CD14-positive monocyte (primary cell): ENCODE results near the gene CENPT. TPM values are rescaled to one million over a fixed set of nuclear protein-coding genes. Genes with fewer than 3 reads are reported as not detected.

ENCODE experiments used
- DNase-seq, 3 donors: peaks; one replicate each; pipeline ENCODE4 v3.0.0-alpha.2; 2011 to 2022
- H2AFZ ChIP-seq: 2 replicates; pipeline ENCODE4 v1.6.0; 2012; ENCODE audit warnings: mild to moderate bottlenecking, low read depth, low read length, inconsistent platforms; ENCODE audit not compliant: insufficient read depth, poor library complexity, severe bottlenecking
- H3K27ac ChIP-seq, 2 donors: 1 replicate in 1 of 2; 2 replicates in 1 of 2; pipeline ENCODE4 v1.5.1; 2012 to 2013; ENCODE audit warnings: low read length in 2 of 2, control low read depth in 1 of 2, inconsistent platforms in 1 of 2, low read depth in 1 of 2, mild to moderate bottlenecking in 1 of 2
- H3K27me3 ChIP-seq, 2 donors: one replicate each; pipeline versions ENCODE4 v1.6.0 to v1.6.1; 2011 to 2013; ENCODE audit warnings: low read length in 2 of 2; ENCODE audit not compliant: control insufficient read depth in 2 of 2, insufficient read depth in 2 of 2
- H3K36me3 ChIP-seq, 2 donors: replicated peaks in 1 of 2; 1 replicate in 1 of 2; 2 replicates in 1 of 2; pipeline versions ENCODE4 v1.5.1 to v1.6.1; 2012 to 2013; ENCODE audit warnings: low read length in 2 of 2, control low read depth in 1 of 2, inconsistent platforms in 1 of 2, mild to moderate bottlenecking in 1 of 2; ENCODE audit not compliant: insufficient read depth in 2 of 2, control insufficient read depth in 1 of 2
- H3K4me1 ChIP-seq, 2 donors: 1 replicate in 1 of 2; 2 replicates in 1 of 2; pipeline versions ENCODE4 v1.5.1 to v1.6.1; 2012 to 2013; ENCODE audit warnings: low read length in 2 of 2, control low read depth in 1 of 2, inconsistent platforms in 1 of 2, mild to moderate bottlenecking in 1 of 2, moderate library complexity in 1 of 2; ENCODE audit not compliant: insufficient read depth in 2 of 2, control insufficient read depth in 1 of 2
- H3K4me2 ChIP-seq: replicated peaks from 2 replicates; pipeline ENCODE3; 2012; ENCODE audit warnings: low read length, moderate library complexity, mild to moderate bottlenecking; ENCODE audit not compliant: poor library complexity, severe bottlenecking; ENCODE audit errors: extremely low read depth
- H3K4me3 ChIP-seq, 3 experiments: fragments of 200-600 bp in 1 of 3; sonication (generic) in 1 of 3; replicated peaks in 1 of 3; 1 replicate in 2 of 3; 2 replicates in 1 of 3; pipeline ENCODE4 v1.5.1; 2011 to 2013; ENCODE audit warnings: low read length in 3 of 3, mild to moderate bottlenecking in 3 of 3, control low read depth in 2 of 3, low read depth in 2 of 3, inconsistent platforms in 1 of 3, moderate library complexity in 1 of 3
- H3K79me2 ChIP-seq: 2 replicates; pipeline ENCODE4 v1.6.0; 2012; ENCODE audit warnings: mild to moderate bottlenecking, control low read depth, inconsistent platforms, low read length, moderate library complexity; ENCODE audit not compliant: insufficient read depth
- H3K9ac ChIP-seq: 2 replicates; pipeline ENCODE4 v1.6.0; 2017; ENCODE audit warnings: low read length, mild to moderate bottlenecking; ENCODE audit not compliant: insufficient read depth, poor library complexity, severe bottlenecking
- H3K9me3 ChIP-seq, 2 donors: replicated peaks in 1 of 2; 1 replicate in 1 of 2; 2 replicates in 1 of 2; pipeline versions ENCODE4 v1.5.1 to v1.6.1; 2012 to 2013; ENCODE audit warnings: low read length in 2 of 2, control low read depth in 1 of 2; ENCODE audit not compliant: control insufficient read depth in 1 of 2, insufficient read depth in 1 of 2
- H4K20me1 ChIP-seq: 2 replicates; pipeline ENCODE4 v1.6.0; 2012; ENCODE audit warnings: mild to moderate bottlenecking, low read length, control low read depth, moderate library complexity; ENCODE audit not compliant: insufficient read depth
- H3K27ac Mint-ChIP-seq, 7 donors: one replicate each; pipeline ENCODE4 v1.8.0; 2020; ENCODE audit warnings: mild to moderate bottlenecking in 7 of 7, mixed read lengths in 7 of 7, moderate library complexity in 6 of 7, inconsistent platforms in 2 of 7
- H3K27me3 Mint-ChIP-seq, 3 donors: one replicate each; pipeline ENCODE4 v1.8.0; 2021 to 2022; ENCODE audit warnings: low read depth in 3 of 3, mild to moderate bottlenecking in 3 of 3, mixed read lengths in 3 of 3, moderate library complexity in 3 of 3, inconsistent platforms in 1 of 3
- H3K36me3 Mint-ChIP-seq, 2 donors: one replicate each; pipeline ENCODE4 v1.8.0; 2020; ENCODE audit warnings: mixed read lengths in 2 of 2, inconsistent platforms in 1 of 2, mild to moderate bottlenecking in 1 of 2
- H3K4me1 Mint-ChIP-seq: one replicate; pipeline ENCODE4 v1.8.0; 2020; ENCODE audit warnings: mild to moderate bottlenecking, mixed read lengths
- H3K4me3 Mint-ChIP-seq, 2 donors: one replicate each; pipeline ENCODE4 v1.8.0; 2020; ENCODE audit warnings: mild to moderate bottlenecking in 2 of 2, mixed read lengths in 2 of 2, moderate library complexity in 1 of 2
- H3K9me3 Mint-ChIP-seq, 7 donors: one replicate each; pipeline ENCODE4 v1.8.0; 2020 to 2022; ENCODE audit warnings: mixed read lengths in 7 of 7, mild to moderate bottlenecking in 6 of 7, moderate library complexity in 6 of 7, inconsistent platforms in 2 of 7
- WGBS: methylation state at CpG from one replicate; pipeline ENCODE4 v1.1.5; 2013; ENCODE audit warnings: missing lambda C conversion rate; ENCODE audit not compliant: insufficient coverage; 5-methylcytosine and 5-hydroxymethylcytosine counted together
- intact Hi-C, 2 donors: fragments of 100-400 bp; cut with micrococcal nuclease; formaldehyde crosslinking; loops; one replicate each; pipeline versions ENCODE4 v1.15.0 to v1.15.1; 2023
- polyA plus RNA-seq, 3 donors: library from polyadenylated mRNA; depleted of rRNA in 1 of 3; unstranded in 2 of 3; stranded (reverse) in 1 of 3; fragments of 300-500 nt in 2 of 3; fragments of >200 nt in 1 of 3; fragmentation: Illumina TruSeq in 2 of 3; gene quantifications; 1 replicate in 2 of 3; 2 replicates in 1 of 3; pipeline ENCODE4 v1.2.3, GENCODE V29; 2012 to 2021
- TF ChIP-seq, protein P1 (sequence below): fragments of 200-600 bp; IDR thresholded peaks from one replicate; pipeline ENCODE4 v1.8.0; 2022; ENCODE audit warnings: antibody characterized with exemption, mild to moderate bottlenecking

CENPT gene
- polyA plus RNA-seq, 3 donors, result 8.3 to 120 (median 12.4) TPM

DNA sequence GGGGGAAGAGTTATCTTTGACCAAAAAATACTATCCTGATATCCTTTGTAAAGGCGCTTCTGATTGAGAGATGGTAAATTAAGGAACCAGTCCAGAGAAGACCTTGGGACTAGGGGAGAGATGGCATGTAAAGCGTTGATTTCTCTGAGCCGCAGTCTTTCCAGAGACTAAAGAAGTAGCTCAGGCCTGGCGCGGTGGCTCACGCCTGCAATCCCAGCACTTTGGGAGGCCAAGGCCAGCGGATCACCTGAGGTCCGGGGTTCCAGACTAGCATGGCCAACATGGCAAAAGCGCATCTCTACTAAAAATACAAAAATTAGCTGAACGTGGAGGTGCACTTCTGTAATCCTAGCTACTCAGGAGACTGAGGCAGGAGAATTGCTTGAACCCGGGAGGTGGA is 625 bp upstream of the CENPT start:
- Histone ChIP-seq H3K27me3 (no peaks in the 10 kb centered on the region), H3K4me2 (peak overlapping the region; percentile 97), H3K9me3 (no peaks in the 10 kb centered on the region), H3K4me1 (peaks cover 43 to 49% of the 10 kb centered on the region in 2 donors), H3K9ac (peak overlapping the region; percentile 83), H3K36me3 (no peaks in the 10 kb centered on the region), H3K79me2 (peaks cover 93% of the 10 kb centered on the region), H3K4me3 (peak overlapping the region in 1 of 3 experiments; percentile 90), H3K27ac (peak overlapping the region in 1 of 2 donors; percentile 83), H2AFZ (no peak overlapping the region), H4K20me1 (peaks cover 45% of the 10 kb centered on the region)
- peaks cover 0 to 3% (median 0%) of the 10 kb centered on the region in 7 donors for H3K9me3 Mint-ChIP-seq
- peaks cover 0 to 1% (median 1%) of the 10 kb centered on the region in 3 donors for H3K27me3 Mint-ChIP-seq
- H3K4me3 Mint-ChIP-seq, result peak overlapping the region in 1 of 2 donors; percentile 89
- peaks cover 43% of the 10 kb centered on the region for H3K4me1 Mint-ChIP-seq
- peak overlapping the region in 3 of 7 donors; percentile 56 to 89 (median 70) for H3K27ac Mint-ChIP-seq
- 96% methylated on average over 9 of the region's 11 CpGs for WGBS
- H3K36me3 Mint-ChIP-seq, result peaks cover 4 to 5% of the 10 kb centered on the region in 2 donors
- intact Hi-C loops, result loop anchor here in 1 of 2 donors (10.0 kb wide), 1 partner anchor 183 kb away; the partner anchor contains the start of genes ACD, C16orf86, ENKD1 and PARD6A
- no peak for DNase-seq
- TF ChIP-seq, protein P1, sequence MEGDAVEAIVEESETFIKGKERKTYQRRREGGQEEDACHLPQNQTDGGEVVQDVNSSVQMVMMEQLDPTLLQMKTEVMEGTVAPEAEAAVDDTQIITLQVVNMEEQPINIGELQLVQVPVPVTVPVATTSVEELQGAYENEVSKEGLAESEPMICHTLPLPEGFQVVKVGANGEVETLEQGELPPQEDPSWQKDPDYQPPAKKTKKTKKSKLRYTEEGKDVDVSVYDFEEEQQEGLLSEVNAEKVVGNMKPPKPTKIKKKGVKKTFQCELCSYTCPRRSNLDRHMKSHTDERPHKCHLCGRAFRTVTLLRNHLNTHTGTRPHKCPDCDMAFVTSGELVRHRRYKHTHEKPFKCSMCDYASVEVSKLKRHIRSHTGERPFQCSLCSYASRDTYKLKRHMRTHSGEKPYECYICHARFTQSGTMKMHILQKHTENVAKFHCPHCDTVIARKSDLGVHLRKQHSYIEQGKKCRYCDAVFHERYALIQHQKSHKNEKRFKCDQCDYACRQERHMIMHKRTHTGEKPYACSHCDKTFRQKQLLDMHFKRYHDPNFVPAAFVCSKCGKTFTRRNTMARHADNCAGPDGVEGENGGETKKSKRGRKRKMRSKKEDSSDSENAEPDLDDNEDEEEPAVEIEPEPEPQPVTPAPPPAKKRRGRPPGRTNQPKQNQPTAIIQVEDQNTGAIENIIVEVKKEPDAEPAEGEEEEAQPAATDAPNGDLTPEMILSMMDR, result no peak

DNA sequence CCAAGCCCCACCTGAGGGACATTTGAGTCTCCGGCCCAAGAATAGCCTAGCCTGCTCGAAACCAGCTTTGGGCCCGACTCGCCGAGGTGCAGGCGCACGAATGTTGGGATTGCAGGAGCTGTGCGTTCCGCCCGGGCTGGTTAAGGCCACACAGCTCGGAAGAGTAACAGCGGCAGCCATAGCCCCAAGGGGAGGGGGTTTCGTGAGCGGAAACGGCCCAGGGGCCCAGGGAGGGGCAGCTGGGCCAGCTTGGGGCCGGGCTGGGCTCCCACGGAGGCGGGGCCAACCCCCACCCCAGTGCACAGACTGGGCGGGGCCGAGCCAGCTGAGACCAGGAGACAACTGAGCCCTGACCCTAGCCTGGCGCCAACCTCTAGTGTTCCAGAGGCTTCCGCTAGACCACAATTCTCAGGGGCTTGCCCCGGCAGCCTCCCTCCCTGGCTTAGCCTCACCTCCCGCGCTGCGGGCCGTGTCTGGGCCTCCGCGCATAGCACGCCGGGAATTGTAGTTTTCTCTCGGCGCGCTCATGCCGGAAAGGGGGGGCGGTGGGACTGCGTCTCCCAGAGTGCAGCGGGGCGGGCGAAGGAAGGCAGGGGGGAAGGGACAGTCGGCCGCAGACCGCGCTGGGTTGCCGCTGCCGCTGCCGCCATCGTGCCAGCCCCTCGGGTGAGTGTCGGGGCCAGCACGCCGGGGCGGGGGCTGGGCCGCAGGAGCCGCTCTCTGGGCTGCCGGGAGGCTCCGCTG is 1.0 kb downstream of the CENPT start, which contains the start of gene NUTF2:
Gene NUTF2, plus strand, starts transcription at position 614 of the 744 bp plus-strand sequence. CDS start 18,198 bp downstream, outside the sequence.
- TF ChIP-seq, protein P1, result no peak
- peak within 1 kb of the TSS; percentile 98 for H2AFZ ChIP-seq
- peak within 1 kb of the TSS; percentile 82 to 93 for H3K4me3 Mint-ChIP-seq
- peaks cover 4 to 5% of the 10 kb centered on the region in 2 donors for H3K36me3 Mint-ChIP-seq
- H3K9me3 ChIP-seq, result no peaks in the 10 kb centered on the region
- peaks cover 81% of the 10 kb centered on the region for H3K79me2 ChIP-seq
- WGBS, result 0% methylated on average over 49 of the region's 57 CpGs
- H3K4me1 ChIP-seq, result peaks cover 51 to 61% of the 10 kb centered on the region in 2 donors
- peaks cover 51% of the 10 kb centered on the region for H3K4me1 Mint-ChIP-seq
- peaks cover 0 to 3% (median 0%) of the 10 kb centered on the region in 7 donors for H3K9me3 Mint-ChIP-seq
- no peaks in the 10 kb centered on the region for H3K27me3 ChIP-seq
- H3K27me3 Mint-ChIP-seq, result peaks cover 0 to 1% (median 1%) of the 10 kb centered on the region in 3 donors
- H3K4me3 ChIP-seq, result peak within 1 kb of the TSS; percentile 58 to 94 (median 90)
- DNase-seq, result peak; percentile 86 to 90 (median 88)
- H3K36me3 ChIP-seq, result no peaks in the 10 kb centered on the region
- H3K4me2 ChIP-seq, result peak within 1 kb of the TSS; percentile 97
- H3K27ac ChIP-seq, result peak within 1 kb of the TSS; percentile 81 to 83
- peaks cover 50% of the 10 kb centered on the region for H4K20me1 ChIP-seq
- H3K27ac Mint-ChIP-seq, result peak within 1 kb of the TSS; percentile 82 to 94 (median 89)
- peak within 1 kb of the TSS; percentile 83 for H3K9ac ChIP-seq
- intact Hi-C loops, result loop anchor here (1.0 to 10.0 kb wide), 4 partner anchors 13 to 182 kb away; partner anchors contain the start of genes ACD (in 1 of the 2), C16orf86 (in 1 of the 2), EDC4 (in 1 of the 2) and ENKD1 (in 1 of the 2)
